ENCODE results near the gene STX12. TPM values are rescaled to one million over a fixed set of nuclear protein-coding genes. Genes with fewer than 3 reads are reported as not detected.
"Not testable (repeated sequence)": the region's sequence is repeated elsewhere in the genome, so short reads cannot be mapped to it uniquely, and the experiment has no call there.

The STX12 gene
- total RNA-seq, 2 donors from 2014 or later, result 24.6 to 31.6 TPM

DNA sequence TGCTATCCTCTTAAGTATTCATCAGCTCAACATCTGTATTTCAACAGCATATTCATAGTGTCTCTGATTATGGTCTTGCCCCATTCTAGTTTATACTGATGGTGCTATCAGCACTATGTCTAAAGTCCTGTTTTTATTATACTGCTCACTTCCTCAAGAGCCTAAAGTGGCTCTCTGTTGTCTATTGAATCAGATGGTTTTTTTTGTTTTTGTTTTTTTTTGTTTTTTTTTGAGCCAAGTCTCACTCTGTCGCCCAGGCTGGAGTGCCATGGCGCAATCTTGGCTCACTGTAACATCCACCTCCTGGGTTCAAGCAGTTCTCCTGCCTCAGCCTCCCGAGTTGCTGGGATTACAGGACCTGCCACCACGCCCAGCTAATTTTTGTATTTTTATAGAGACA lies 6.1 kb downstream of the STX12 start:
- Histone ChIP-seq H3K4me1 (peaks cover 0 to 27% of the 10 kb centered on the region in 2 donors), H3K27me3 (no peaks in the 10 kb centered on the region), H3K9me3 (no peaks in the 10 kb centered on the region), H3K36me3 (no peaks in the 10 kb centered on the region), H3K4me3 (no peak overlapping the region), H3K27ac (no peak overlapping the region)
- TF ChIP-seq, protein P1, sequence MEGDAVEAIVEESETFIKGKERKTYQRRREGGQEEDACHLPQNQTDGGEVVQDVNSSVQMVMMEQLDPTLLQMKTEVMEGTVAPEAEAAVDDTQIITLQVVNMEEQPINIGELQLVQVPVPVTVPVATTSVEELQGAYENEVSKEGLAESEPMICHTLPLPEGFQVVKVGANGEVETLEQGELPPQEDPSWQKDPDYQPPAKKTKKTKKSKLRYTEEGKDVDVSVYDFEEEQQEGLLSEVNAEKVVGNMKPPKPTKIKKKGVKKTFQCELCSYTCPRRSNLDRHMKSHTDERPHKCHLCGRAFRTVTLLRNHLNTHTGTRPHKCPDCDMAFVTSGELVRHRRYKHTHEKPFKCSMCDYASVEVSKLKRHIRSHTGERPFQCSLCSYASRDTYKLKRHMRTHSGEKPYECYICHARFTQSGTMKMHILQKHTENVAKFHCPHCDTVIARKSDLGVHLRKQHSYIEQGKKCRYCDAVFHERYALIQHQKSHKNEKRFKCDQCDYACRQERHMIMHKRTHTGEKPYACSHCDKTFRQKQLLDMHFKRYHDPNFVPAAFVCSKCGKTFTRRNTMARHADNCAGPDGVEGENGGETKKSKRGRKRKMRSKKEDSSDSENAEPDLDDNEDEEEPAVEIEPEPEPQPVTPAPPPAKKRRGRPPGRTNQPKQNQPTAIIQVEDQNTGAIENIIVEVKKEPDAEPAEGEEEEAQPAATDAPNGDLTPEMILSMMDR (IDR thresholded peaks at IDR 0.05), result no peak
- DNase-seq (ENCODE audit: low spot score), result no peak

DNA sequence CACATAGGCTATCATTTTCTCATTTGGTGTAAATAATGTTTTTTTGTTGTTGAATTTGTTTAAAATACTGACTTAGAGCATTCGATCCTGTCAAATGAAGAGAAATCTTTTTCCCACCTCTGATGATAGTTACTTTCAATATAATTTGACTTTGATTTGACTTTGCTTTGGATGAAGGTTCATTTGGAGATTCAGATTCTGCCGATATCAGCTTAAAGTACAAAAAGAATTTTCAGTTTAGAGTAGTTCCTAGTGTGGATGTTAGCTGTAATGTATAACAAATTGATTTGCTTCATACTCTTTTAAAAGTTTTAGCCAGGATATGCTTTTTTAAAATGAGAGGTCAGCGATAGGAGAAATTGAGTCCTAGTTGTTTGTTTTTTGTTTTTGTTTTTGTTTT lies 9.9 kb downstream of the STX12 start:
- no peak for DNase-seq (ENCODE audit: low spot score)
- Histone ChIP-seq H3K9me3 (no peaks in the 10 kb centered on the region), H3K27me3 (no peaks in the 10 kb centered on the region), H3K4me3 (no peak overlapping the region), H3K4me1 (peaks cover 0 to 23% of the 10 kb centered on the region in 2 donors), H3K27ac (no peak overlapping the region), H3K36me3 (no peaks in the 10 kb centered on the region)
- TF ChIP-seq, protein P1 (IDR thresholded peaks at IDR 0.05), result no peak

DNA sequence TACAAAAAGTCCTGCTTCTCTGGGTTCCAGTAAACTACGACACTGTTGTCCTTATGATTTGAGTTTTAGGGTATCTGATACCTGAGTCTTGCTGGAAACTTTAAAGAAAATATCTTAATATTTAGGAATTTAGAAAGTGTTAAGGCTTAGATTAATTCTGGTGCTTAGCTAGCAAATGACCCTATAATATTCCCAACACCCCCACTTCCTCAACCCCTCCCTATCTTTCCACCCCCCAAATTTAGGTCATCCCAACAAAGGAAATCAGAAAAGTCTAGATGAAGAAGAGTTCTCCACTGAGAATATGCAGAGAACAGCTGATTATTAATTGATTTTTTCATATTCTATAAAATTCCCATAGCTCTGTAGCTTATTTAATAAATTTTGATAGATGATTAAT lies 11.7 kb downstream of the STX12 start:
- H3K4me3 ChIP-seq, result no peak overlapping the region
- H3K36me3 ChIP-seq, result no peaks in the 10 kb centered on the region
- no peak for DNase-seq (ENCODE audit: low spot score)
- H3K4me1 ChIP-seq, result peaks cover 0 to 40% of the 10 kb centered on the region in 2 donors
- H3K27me3 ChIP-seq, result no peaks in the 10 kb centered on the region
- no peak overlapping the region for H3K27ac ChIP-seq
- no peaks in the 10 kb centered on the region for H3K9me3 ChIP-seq
- TF ChIP-seq, protein P1 (IDR thresholded peaks at IDR 0.05), result no peak

DNA sequence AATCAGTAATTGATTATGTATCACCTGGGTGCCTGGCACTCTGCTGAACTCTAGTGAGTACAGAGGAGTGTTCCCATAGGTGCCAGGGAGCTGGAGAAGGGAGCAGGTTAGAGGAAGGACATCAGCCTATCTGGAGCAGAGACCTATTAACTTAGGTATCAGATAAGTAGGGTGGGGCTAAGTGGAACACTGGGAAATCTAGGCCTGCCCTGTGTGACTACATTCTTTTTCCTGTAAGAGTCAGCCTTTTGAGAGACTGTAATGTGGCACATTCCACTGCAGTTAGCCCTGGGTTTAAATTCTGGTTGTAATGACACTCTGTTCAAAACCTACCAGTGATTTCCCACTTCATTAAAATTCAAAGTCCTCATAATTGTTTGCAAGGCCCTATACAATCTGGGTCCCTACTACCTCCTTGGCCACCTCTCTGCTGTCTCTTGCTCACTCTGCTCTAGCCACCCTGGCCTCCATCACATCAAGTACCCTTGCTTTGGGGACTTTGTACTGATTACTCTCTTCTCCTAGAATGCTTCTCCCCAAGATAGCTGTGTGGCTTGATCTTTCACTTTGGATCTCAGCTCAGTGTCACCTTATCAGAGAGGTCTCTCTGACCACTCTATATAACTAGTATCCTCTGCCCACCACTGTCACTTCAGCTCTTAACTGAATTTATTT lies 12.9 kb downstream of the STX12 start:
- Histone ChIP-seq H3K27ac (no peak overlapping the region), H3K4me1 (peaks cover 0 to 48% of the 10 kb centered on the region in 2 donors), H3K4me3 (no peak overlapping the region), H3K27me3 (no peaks in the 10 kb centered on the region), H3K36me3 (peaks cover 10% of the 10 kb centered on the region), H3K9me3 (no peaks in the 10 kb centered on the region)
- DNase-seq (ENCODE audit: low spot score), result no peak
- TF ChIP-seq, protein P1 (IDR thresholded peaks at IDR 0.05), result no peak

DNA sequence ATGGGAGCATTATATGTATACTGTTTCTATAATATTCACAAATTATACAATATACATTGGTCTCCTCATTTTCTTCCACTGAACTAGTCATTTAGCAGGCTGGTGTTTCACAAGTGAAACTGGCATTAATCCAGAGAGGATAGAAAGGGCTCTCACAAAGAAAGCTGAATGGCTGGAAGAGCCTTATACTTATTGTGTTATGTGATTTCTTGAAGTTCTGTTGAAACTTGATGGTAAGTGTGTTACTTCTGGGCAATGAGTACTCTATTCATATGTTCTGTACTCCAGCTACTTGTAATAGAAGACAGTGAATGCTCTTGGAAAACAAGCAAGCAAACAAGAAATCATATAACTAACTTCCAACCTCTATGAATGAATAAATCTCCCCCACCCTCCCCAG lies 14.9 kb downstream of the STX12 start:
- Histone ChIP-seq H3K9me3 (no peaks in the 10 kb centered on the region), H3K27me3 (no peaks in the 10 kb centered on the region), H3K36me3 (peaks cover 25% of the 10 kb centered on the region), H3K4me3 (no peak overlapping the region), H3K27ac (no peak overlapping the region), H3K4me1 (peaks cover 0 to 37% of the 10 kb centered on the region in 2 donors)
- TF ChIP-seq, protein P1 (IDR thresholded peaks at IDR 0.05), result no peak
- no peak for DNase-seq (ENCODE audit: low spot score)

DNA sequence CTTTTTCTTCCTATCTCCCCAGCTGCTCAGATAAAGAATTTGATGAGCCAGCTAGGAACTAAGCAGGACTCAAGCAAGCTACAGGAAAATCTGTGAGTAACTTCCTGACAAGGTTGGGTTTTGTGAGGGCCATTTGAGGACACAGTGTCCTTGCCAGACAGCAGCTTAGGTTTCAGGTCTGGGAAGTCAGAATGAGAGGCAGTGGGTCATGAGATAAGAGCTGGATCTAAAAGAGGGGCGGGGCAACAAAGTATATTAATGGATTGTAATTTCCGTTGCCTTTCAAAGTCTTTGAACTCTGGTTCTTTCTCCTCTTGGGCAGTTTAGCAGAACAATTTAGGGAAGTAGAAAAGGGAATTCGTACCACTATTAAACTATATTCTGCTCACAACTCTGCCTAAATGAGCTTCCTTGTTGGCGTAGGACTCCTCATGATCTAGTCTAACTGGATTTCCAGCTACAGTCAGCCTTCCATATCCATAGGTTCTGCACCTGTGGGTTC lies 16.6 kb downstream of the STX12 start:
- Histone ChIP-seq H3K4me3 (no peak overlapping the region), H3K27me3 (no peaks in the 10 kb centered on the region), H3K27ac (peak overlapping the region; percentile 40 to 52), H3K4me1 (peaks cover 0 to 37% of the 10 kb centered on the region in 2 donors), H3K36me3 (peaks cover 39% of the 10 kb centered on the region), H3K9me3 (no peaks in the 10 kb centered on the region)
- no peak for DNase-seq (ENCODE audit: low spot score)
- TF ChIP-seq, protein P1 (IDR thresholded peaks at IDR 0.05), result no peak

DNA sequence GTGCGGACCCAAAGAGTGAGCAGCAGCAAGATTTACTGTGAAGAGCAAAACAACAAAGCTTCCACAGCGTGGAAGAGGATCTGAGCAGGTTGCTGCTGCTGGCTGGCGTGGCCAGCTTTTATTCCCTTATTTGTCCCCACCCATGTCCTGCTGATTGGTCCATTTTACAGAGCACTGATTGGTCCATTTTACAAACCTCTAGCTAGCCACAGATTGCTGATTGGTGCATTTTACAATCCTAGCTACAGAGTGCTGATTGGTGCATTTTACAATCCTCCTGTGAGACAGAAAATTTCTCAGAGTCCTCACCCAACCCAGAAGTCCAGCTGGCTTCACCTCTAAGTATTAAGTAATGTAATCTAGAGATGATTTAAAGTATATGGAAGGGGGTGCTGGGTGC lies 17.3 kb downstream of the STX12 start:
- H3K27me3 ChIP-seq; H3K9me3 ChIP-seq; DNase-seq (ENCODE audit: low spot score); H3K4me3 ChIP-seq: not testable (repeated sequence)
- H3K27ac ChIP-seq, result peak overlapping the region; percentile 40 to 52
- H3K4me1 ChIP-seq, result peaks cover 0 to 37% of the 10 kb centered on the region in 2 donors
- peaks cover 46% of the 10 kb centered on the region for H3K36me3 ChIP-seq
